Neural cell (in vitro differentiated cells): ENCODE data around the gene CEL. TPM values are rescaled to one million over a fixed set of nuclear protein-coding genes. Genes with fewer than 3 reads are reported as not detected.

Experiments used
- H2AFZ ChIP-seq: fragments of 200-600, 300-800 bp; sonication (generic), shearing (Covaris generic); 2 replicates; pipeline ENCODE4 v1.6.0; 2014; ENCODE audit warnings: low read depth, mild to moderate bottlenecking, antibody characterized with exemption, low read length, moderate library complexity
- H3F3A ChIP-seq: fragments of 200-600 bp; shearing (Covaris generic); 2 replicates; pipeline ENCODE4 v1.6.1; 2016; ENCODE audit warnings: mild to moderate bottlenecking, moderate library complexity, mixed read lengths, antibody characterized with exemption, low read length; ENCODE audit not compliant: insufficient read depth, poor library complexity, severe bottlenecking
- H3K27ac ChIP-seq: fragments of 200-600, 300-800 bp; sonication (generic), shearing (Covaris generic); 2 replicates; pipeline ENCODE4 v1.5.1; 2014; ENCODE audit warnings: mild to moderate bottlenecking, low read length, moderate library complexity
- H3K27me3 ChIP-seq: fragments of 300-800, 200-600 bp; sonication (generic), shearing (Covaris generic); 2 replicates; pipeline ENCODE4 v1.6.0; 2014; ENCODE audit warnings: mild to moderate bottlenecking, low read depth, low read length, moderate library complexity; ENCODE audit not compliant: insufficient read depth
- H3K36me3 ChIP-seq: fragments of 300-800, 200-600 bp; sonication (generic), shearing (Covaris generic); 2 replicates; pipeline ENCODE4 v1.5.1; 2014; ENCODE audit warnings: mild to moderate bottlenecking, antibody characterized with exemption, low read length, moderate library complexity; ENCODE audit not compliant: insufficient read depth
- H3K4me2 ChIP-seq: fragments of 300-800, 200-600 bp; sonication (generic), shearing (Covaris generic); 2 replicates; pipeline ENCODE4 v1.6.0; 2014; ENCODE audit warnings: mild to moderate bottlenecking, low read length
- H3K4me3 ChIP-seq: fragments of 300-800, 200-600 bp; sonication (generic), shearing (Covaris generic); 2 replicates; pipeline ENCODE4 v1.5.1; 2014; ENCODE audit warnings: mild to moderate bottlenecking, low read length, moderate library complexity
- H3K79me2 ChIP-seq: fragments of 200-600 bp; shearing (Covaris generic); replicated peaks from 2 replicates; pipeline ENCODE4 v1.6.0; 2014; ENCODE audit warnings: mild to moderate bottlenecking, low read length, moderate library complexity; ENCODE audit not compliant: insufficient read depth
- H3K9ac ChIP-seq: fragments of 300-800, 200-600 bp; sonication (generic), shearing (Covaris generic); 2 replicates; pipeline ENCODE4 v1.6.1; 2016; ENCODE audit warnings: mild to moderate bottlenecking, low read length, mixed read lengths
- H3K9me2 ChIP-seq: fragments of 200-600 bp; shearing (Covaris generic); 2 replicates; pipeline ENCODE4 v1.6.1; 2016; ENCODE audit warnings: mild to moderate bottlenecking, low read length, mixed read lengths; ENCODE audit not compliant: insufficient read depth
- H3K9me3 ChIP-seq: fragments of 200-600, 300-800 bp; sonication (generic), shearing (Covaris generic); 2 replicates; pipeline ENCODE4 v1.6.1; 2016; ENCODE audit warnings: mild to moderate bottlenecking, mixed run types, low read length, moderate library complexity, mixed read lengths
- H4K20me1 ChIP-seq: fragments of 200-600 bp; shearing (Covaris generic); 2 replicates; pipeline ENCODE4 v1.6.1; 2016; ENCODE audit warnings: mild to moderate bottlenecking, mixed run types; ENCODE audit not compliant: insufficient read depth
- EP300 ChIP-seq: fragments of 450-650 bp; conservative IDR thresholded peaks from 2 replicates; pipeline ENCODE4 v1.6.1; 2014; ENCODE audit warnings: antibody characterized with exemption, mild to moderate bottlenecking, moderate library complexity; ENCODE audit not compliant: poor library complexity, severe bottlenecking
- EZH2 ChIP-seq: fragments of 200-600, 300-800 bp; shearing (Covaris generic), sonication (generic); IDR thresholded peaks from 2 replicates; pipeline ENCODE4 v1.6.1; 2014; ENCODE audit warnings: antibody characterized with exemption, low read length, borderline replicate concordance, mild to moderate bottlenecking; ENCODE audit not compliant: insufficient read depth, poor library complexity, severe bottlenecking
- MXI1 ChIP-seq: fragments of 450-650 bp; conservative IDR thresholded peaks from 2 replicates; pipeline ENCODE4 v1.6.1; 2014; ENCODE audit warnings: antibody characterized with exemption, mild to moderate bottlenecking; ENCODE audit not compliant: poor library complexity, severe bottlenecking
- POLR2AphosphoS5 ChIP-seq: IDR thresholded peaks from 2 replicates; pipeline ENCODE4 v1.6.1; 2012
- RAD21 ChIP-seq: fragments of 450-650 bp; conservative IDR thresholded peaks from 2 replicates; pipeline ENCODE4 v1.6.1; 2014; ENCODE audit warnings: antibody characterized with exemption, mild to moderate bottlenecking, moderate library complexity
- SMC3 ChIP-seq: fragments of 450-650 bp; conservative IDR thresholded peaks from 2 replicates; pipeline ENCODE4 v1.6.1; 2014; ENCODE audit warnings: antibody characterized with exemption, mild to moderate bottlenecking, moderate library complexity; ENCODE audit not compliant: poor library complexity
- TAF1 ChIP-seq: IDR thresholded peaks from 2 replicates; pipeline ENCODE4 v1.6.1; 2012; ENCODE audit warnings: low read depth
- polyA plus RNA-seq: library from polyadenylated mRNA; depleted of rRNA; stranded (reverse); fragments of >200 nt; gene quantifications from 2 replicates; pipeline ENCODE4 v1.2.3, GENCODE V29; 2014
- TF ChIP-seq, protein P1 (sequence below): IDR thresholded peaks from 2 replicates; pipeline ENCODE4 v1.6.1; 2012; ENCODE audit warnings: borderline replicate concordance
- TF ChIP-seq, protein P2 (sequence below): fragments of 450-650 bp; IDR thresholded peaks from 2 replicates; pipeline ENCODE4 v1.5.1; 2014; ENCODE audit warnings: antibody characterized with exemption, mild to moderate bottlenecking, moderate library complexity; ENCODE audit not compliant: poor library complexity, severe bottlenecking

The CEL gene
- polyA plus RNA-seq, 1 donor from 2014 or later, result 0.95 TPM

DNA sequence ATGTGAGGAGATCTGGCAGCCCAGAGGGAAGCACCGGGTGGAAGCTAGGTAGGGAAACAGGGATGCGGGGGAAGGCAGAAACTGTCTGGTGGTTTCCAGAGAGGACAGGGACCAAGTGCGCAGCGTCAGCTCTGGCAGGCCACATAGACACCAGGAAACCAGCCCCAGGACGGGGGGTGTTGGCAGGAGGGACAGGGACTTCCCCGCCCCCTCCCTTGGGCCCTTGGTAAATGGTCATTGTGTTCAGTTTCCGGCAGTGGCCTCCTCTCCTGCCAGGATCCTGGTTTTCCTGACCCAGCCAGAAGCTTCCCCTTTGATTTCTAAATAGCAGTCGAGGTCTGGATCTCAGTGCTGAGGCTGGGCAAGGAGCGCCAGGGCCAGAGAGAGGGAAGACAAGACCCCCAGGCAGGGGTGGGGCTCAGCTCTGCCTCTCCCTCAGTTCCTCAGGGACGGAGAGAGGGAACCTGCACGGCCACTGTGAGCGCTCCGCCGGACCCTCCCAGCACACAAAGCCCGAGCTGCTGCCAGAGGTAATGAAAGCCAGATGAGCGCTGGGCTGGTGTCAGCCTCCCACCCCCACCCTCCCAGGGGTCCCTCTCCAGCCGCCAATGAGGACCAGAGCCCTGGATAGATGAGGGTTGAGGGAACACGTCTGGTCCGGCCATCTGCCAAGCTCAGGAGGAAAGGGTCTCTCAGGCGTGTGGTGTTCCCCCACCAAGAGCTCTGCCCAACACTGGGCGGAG, 57.5 kb downstream of the CEL start:
- H3K36me3 ChIP-seq, result no peaks in the 10 kb centered on the region
- peak overlapping the region; percentile 12 for H3K27ac ChIP-seq
- H3K9me3 ChIP-seq, result no peaks in the 10 kb centered on the region
- peak overlapping the region; percentile 61 for H3K4me2 ChIP-seq
- no peaks in the 10 kb centered on the region for H3F3A ChIP-seq
- H3K27me3 ChIP-seq, result no peaks in the 10 kb centered on the region
- H3K4me3 ChIP-seq, result peak overlapping the region; percentile 78
- peak overlapping the region; percentile 73 for H3K9ac ChIP-seq
- TF ChIP-seq, protein P1, sequence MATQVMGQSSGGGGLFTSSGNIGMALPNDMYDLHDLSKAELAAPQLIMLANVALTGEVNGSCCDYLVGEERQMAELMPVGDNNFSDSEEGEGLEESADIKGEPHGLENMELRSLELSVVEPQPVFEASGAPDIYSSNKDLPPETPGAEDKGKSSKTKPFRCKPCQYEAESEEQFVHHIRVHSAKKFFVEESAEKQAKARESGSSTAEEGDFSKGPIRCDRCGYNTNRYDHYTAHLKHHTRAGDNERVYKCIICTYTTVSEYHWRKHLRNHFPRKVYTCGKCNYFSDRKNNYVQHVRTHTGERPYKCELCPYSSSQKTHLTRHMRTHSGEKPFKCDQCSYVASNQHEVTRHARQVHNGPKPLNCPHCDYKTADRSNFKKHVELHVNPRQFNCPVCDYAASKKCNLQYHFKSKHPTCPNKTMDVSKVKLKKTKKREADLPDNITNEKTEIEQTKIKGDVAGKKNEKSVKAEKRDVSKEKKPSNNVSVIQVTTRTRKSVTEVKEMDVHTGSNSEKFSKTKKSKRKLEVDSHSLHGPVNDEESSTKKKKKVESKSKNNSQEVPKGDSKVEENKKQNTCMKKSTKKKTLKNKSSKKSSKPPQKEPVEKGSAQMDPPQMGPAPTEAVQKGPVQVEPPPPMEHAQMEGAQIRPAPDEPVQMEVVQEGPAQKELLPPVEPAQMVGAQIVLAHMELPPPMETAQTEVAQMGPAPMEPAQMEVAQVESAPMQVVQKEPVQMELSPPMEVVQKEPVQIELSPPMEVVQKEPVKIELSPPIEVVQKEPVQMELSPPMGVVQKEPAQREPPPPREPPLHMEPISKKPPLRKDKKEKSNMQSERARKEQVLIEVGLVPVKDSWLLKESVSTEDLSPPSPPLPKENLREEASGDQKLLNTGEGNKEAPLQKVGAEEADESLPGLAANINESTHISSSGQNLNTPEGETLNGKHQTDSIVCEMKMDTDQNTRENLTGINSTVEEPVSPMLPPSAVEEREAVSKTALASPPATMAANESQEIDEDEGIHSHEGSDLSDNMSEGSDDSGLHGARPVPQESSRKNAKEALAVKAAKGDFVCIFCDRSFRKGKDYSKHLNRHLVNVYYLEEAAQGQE, result no peak
- no peak for TF ChIP-seq MXI1
- TF ChIP-seq EP300, result no peak
- no peak for TF ChIP-seq TAF1
- TF ChIP-seq POLR2AphosphoS5, result no peak
- no peak for TF ChIP-seq RAD21
- TF ChIP-seq, protein P2, sequence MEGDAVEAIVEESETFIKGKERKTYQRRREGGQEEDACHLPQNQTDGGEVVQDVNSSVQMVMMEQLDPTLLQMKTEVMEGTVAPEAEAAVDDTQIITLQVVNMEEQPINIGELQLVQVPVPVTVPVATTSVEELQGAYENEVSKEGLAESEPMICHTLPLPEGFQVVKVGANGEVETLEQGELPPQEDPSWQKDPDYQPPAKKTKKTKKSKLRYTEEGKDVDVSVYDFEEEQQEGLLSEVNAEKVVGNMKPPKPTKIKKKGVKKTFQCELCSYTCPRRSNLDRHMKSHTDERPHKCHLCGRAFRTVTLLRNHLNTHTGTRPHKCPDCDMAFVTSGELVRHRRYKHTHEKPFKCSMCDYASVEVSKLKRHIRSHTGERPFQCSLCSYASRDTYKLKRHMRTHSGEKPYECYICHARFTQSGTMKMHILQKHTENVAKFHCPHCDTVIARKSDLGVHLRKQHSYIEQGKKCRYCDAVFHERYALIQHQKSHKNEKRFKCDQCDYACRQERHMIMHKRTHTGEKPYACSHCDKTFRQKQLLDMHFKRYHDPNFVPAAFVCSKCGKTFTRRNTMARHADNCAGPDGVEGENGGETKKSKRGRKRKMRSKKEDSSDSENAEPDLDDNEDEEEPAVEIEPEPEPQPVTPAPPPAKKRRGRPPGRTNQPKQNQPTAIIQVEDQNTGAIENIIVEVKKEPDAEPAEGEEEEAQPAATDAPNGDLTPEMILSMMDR, result no peak
- no peak for TF ChIP-seq SMC3
- TF ChIP-seq EZH2, result no peak
- peaks cover 29% of the 10 kb centered on the region for H3K79me2 ChIP-seq
- H3K9me2 ChIP-seq, result no peaks in the 10 kb centered on the region
- H4K20me1 ChIP-seq, result peaks cover 16% of the 10 kb centered on the region
- no peak overlapping the region for H2AFZ ChIP-seq

- peaks cover 14% of the 10 kb centered on the region for H4K20me1 ChIP-seq
- H3F3A ChIP-seq, result no peaks in the 10 kb centered on the region
- H3K9me3 ChIP-seq, result no peaks in the 10 kb centered on the region
- H3K4me3 ChIP-seq, result peak overlapping the region; percentile 78
- H3K4me2 ChIP-seq, result peak overlapping the region; percentile 61
- H2AFZ ChIP-seq, result no peak overlapping the region
- no peaks in the 10 kb centered on the region for H3K27me3 ChIP-seq
- peaks cover 22% of the 10 kb centered on the region for H3K79me2 ChIP-seq
- peak overlapping the region; percentile 59 for H3K27ac ChIP-seq
- TF ChIP-seq POLR2AphosphoS5 (no peak), TAF1 (no peak), SMC3 (no peak), MXI1 (no peak), EZH2 (no peak), EP300 (no peak), RAD21 (no peak)
- TF ChIP-seq, protein P2, result no peak
- TF ChIP-seq, protein P1, result no peak
- H3K36me3 ChIP-seq, result no peaks in the 10 kb centered on the region
- H3K9me2 ChIP-seq, result no peaks in the 10 kb centered on the region
- H3K9ac ChIP-seq, result peak overlapping the region; percentile 73
Measured at GRCh38 chr9:133119846-133120500, 58.2 kb downstream of the CEL start.
